Myocyte (in vitro differentiated cells): Measurements from ENCODE around the gene CEP164. TPM values are rescaled to one million over a fixed set of nuclear protein-coding genes. Genes with fewer than 3 reads are reported as not detected.

Source experiments
- DNase-seq: peaks from one replicate; pipeline ENCODE4 v3.0.0-alpha.2; 2012; ENCODE audit warnings: low read depth
- polyA plus RNA-seq: library from polyadenylated mRNA; unstranded; fragments of >200 nt; gene quantifications from one replicate; pipeline ENCODE4 v1.2.1, GENCODE V29; 2012; ENCODE audit warnings: missing spikeins
- total RNA-seq: library from RNA; depleted of rRNA; stranded (reverse); fragments of >200 nt; gene quantifications from 2 replicates; pipeline ENCODE4 v1.2.3, GENCODE V29; 2014

The CEP164 gene
- total RNA-seq: 20.8 and 30.9 TPM in 2 replicates
- polyA plus RNA-seq: 21.5 TPM

DNA sequence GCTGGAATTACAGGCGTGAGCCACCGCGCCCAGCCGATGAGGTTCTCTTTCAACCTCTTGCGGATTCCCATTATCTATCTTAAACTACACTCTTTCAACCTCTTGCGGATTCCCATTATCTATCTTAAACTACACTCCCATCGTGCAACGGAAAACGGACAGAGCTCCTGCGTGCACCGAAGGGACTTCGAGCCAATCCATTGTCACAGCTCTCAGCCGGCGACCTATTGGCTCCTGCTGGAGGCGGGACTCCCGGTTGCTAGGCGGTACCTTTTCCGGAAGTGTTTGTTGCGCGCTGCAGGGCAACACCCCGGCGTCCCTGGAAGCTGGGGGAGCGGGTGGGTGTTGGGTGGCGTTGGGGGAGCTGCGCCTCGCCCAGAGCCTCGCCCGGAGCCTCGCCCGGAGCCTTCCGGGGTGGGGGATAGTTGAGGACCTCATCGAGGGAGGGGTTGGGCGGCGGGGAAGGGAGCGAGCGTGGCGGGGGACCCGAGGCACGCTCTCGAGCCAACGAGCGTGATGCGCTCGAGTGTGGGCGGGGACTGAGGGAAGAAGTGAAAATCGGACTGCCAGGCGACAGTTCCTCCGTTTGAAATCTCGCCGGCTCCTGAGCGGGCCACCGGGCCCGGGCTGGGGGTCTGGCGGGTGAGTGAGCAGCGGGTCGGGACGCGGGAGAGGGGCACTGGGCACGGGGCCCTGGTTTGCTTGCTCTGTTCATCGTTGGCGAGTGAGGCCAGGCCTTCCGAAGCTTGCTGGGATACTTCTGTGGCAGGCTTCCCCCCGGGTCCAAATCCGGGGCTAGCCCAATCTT lies at the start of gene CEP164:
TSS of gene CEP164 (plus strand) at position 288 of the 808 bp plus-strand sequence. CDS start 10,733 bp downstream, outside the sequence.
- DNase-seq: peak; percentile 98

DNA sequence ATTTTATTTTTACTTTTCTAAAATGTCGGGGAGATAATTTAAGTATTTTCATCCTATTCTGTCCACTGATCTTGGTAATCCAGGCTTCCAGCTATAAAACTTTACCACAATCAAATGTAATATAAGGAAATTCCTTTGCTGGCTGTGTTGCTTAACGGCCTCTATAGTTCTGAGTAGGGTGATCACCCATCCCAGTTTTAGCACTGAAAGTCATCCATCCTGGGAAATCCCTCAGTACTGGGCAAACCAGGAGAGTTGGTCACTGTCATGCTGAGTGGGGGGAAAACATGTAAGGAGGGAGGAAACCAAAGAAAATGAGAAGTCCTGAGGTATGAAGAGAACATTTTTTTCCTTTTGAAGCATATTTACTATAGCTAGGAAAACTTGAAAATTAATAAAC lies 49.3 kb upstream of the CEP164 start:
- no peak for DNase-seq

DNA sequence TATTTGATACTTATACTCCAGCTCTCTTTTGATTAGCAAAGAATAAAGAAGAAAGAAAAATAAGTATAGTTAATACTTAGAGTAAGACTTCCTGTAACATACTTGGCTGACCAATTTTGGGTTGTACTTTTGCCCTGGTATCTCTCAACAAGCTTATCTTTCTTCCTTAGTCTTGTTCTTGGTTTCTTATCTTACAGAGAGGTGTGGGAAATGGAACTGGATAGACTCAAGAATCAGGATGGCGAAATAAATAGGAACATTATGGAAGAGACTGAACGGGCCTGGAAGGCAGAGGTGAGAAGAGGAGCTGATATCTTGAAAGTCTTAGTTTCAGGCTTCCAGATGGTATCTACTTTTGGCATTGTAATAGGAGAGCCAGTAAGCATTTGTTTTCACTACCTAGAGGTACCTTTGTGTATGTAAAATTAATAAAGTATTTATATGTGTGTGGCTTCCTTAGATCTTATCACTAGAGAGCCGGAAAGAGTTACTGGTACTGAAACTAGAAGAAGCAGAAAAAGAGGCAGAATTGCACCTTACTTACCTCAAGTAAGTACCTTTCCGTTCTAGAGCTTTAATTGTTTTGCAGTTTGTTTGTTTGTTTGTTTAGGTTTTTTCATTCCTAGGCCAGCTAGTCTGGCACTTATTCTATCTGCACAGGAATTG lies 47.8 kb upstream of the CEP164 start:
- no peak for DNase-seq

DNA sequence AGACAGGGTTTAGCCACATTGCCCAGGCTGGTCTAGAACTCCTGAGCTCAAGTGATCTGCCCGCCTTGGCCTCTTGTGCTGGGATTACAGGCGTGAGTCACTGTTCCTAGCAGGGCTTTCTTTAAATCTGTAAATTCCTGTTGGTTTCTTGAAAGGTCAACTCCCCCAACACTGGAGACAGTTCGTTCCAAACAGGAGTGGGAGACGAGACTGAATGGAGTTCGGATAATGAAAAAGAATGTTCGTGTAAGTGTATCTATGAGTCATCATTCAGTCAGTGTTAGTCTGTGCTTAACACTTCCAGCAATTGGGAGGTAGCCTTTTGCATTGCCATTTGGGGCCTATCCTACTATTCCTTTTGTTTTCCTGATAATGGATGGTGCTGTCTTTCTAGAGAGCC lies 46.5 kb upstream of the CEP164 start:
- DNase-seq: peak; percentile 76

DNA sequence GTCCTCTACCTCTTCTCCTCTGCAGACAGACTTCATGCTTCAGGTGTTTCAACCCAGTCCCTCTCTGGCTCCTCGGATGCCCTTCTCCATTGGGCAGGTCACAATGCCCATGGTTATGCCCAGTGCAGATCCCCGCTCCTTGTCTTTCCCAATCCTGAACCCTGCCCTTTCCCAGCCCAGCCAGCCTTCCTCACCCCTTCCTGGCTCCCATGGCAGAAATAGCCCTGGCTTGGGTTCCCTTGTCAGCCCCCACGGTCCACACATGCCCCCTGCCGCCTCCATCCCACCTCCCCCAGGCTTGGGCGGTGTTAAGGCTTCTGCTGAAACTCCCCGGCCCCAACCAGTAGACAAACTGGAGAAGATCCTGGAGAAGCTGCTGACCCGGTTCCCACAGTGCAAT lies 45.8 kb upstream of the CEP164 start:
- DNase-seq: no peak

DNA sequence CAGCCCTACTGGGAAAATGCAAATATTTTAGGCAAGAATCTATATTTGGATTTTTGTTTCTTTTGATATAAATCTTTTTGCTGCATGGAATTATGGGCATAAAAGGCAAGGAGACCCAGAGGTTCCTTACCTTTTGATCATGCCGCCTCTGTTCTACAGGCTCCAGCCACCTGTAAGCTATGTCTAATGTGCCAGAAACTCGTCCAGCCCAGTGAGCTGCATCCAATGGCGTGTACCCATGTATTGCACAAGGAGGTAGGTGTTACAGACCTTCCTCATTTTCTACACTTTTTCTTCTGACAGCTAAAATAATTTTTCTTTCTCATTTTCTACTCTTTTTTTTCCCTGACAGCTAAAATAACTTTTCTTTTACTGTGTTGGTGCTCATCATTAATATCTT lies 44.7 kb upstream of the CEP164 start:
- no peak for DNase-seq

DNA sequence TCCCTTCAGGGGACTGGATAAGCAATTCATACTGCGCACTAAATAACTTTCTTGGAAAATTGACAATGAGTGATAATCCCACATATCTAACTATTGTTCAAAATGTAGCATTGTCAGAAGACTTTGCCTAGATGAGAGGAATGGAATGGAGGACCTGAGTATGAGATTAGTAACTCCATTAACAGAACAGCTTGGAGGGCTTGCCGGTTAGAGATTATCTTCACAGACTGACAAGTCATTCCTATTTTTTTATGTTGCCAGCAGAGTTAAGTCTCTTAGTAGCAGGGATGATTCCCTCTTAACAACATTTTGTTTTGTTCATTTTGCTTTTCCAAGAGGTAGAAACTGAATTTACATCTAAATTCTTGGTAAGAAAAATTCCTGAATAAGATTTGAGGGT lies 43.6 kb upstream of the CEP164 start:
- DNase-seq: no peak

DNA sequence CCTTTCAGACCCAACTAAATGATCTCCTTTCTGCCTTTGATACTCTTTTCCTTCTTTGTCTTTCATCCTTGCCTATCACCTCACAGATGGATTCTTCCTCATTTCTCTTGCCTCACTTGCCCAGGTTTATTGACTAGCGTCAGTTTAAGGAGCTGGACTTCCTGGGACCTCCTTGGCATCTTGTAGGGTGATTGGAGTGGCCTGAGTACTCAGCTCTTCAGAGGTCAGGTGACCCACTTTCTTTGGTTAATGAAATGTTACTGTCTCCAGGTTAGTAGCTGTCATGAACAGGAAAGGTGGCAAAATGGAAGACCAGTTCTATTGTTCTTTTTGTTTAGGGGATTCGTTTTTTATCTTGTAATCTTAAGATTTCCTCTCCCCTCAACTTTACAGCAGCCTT lies 41.1 kb upstream of the CEP164 start:
- DNase-seq: no peak

DNA sequence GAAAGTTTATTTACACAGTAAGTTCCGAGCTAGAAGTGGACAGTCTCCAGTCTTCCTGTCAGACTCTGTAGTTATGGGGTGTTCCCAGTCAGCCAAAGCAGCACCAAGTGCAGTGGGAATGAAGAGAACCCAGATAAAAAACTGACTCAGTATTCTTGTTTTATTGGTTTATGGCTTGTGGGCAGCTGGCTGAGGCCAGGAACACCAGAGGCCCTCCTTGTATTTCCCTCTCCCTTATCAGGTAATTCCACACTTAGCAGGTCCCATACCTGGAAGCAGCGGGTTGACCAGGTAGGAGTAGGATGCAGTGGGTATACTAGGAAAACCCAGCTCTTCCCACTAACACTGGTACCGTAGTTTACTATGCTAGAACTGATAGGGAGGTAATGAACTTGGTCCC lies 40.0 kb upstream of the CEP164 start:
- DNase-seq: no peak

DNA sequence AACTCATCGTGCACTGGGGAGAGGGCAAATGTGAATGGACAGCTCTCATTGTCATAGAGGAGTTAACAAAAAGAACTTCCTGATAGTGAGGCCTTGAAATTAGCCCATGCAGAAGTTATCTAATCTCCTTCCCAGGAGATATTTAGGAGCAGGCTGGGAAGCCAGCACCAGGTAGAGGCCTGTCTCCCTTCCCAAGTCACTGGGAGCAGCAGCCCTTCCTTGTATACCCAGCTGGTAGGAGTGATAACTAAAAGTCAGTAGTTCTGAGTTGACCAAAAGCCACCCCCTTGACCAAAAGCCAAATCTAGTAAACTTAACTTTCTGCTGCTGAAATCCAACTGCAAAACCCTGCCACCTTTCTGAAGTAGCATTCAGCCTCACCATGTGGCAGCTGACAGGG lies 37.9 kb upstream of the CEP164 start:
- DNase-seq: no peak

DNA sequence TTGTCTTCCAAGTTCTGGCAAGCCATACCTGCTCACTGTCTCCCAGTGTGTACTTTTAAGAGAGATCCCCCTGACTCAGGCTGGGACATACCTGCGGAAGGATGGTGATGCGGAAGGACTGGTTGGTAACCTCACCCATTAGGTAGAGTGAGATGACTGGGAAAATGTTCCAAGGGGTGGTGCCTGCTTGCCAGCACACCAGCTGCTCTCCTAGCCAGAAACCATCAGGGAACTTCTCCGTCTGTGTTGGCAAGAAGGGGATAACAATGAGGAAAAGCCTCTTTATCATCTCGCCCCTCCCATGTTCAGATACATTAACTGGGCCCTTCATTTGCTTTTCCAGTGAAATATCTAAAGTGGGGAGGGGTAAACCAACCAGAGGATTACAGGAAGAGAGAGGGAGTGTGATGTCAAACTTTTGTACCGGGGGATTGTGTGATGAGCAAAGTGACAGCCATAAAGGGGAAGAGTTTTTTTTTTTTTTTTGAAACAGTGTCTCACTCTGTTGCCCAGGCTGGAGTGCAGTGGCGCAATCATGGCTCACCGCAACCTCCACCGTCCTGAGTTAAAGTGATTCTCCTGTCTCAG lies 36.8 kb upstream of the CEP164 start, which contains the start of gene BACE1-AS:
TSS of gene BACE1-AS (plus strand) at position 538 of the 588 bp plus-strand sequence.
- DNase-seq: no peak

DNA sequence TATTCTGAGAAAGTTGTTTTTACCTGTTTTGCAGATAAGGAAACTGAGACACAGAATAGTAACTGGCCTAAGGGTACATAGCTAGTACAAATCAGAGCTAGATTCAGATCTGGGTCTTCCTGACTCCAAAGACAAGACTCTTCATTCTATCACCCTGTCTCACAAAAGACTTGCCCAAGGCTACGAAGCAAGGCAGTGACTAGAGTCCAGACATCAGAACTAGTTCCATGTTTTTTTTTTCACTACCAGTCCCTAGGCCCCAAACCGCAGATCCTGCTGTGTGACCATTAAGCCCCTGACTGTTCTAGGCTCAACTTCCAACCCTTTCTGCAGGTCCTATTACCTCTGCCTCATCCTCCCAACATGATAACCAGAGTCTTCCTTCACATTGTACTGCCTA lies 35.0 kb upstream of the CEP164 start:
- DNase-seq: no peak

DNA sequence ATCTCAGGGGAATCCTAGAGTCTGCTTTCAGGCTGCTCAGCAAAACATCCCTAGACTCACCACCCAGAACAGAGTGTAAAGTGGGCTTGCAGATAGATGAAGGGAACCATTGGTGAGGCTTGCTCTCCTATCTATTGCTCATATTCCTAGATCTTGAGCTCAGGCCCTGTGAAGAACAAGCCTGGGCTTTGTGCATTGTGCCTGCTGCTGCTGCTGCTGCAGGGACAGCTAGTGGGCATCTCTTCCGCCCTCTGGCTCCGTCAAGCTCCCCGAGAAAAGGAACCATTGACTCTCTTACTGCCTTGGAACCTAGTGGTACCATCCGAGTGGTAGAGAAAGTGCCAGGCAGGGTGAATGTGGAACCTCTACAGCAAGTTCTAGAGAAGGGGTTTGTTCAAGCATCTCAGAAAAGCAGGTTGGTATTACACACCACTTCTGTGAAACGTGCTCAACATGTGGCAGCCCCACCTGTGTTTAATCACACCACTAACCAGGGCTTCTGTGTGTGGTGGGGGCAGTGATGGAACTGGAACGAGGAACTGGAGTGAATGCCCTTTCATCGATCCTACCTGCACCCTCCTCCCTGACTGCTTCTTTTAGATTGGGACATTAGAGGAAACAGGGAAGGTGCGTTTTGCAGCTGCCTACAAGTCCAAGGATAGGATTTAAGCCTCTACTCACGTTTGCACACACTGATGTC lies 32.1 kb upstream of the CEP164 start:
- DNase-seq: no peak

DNA sequence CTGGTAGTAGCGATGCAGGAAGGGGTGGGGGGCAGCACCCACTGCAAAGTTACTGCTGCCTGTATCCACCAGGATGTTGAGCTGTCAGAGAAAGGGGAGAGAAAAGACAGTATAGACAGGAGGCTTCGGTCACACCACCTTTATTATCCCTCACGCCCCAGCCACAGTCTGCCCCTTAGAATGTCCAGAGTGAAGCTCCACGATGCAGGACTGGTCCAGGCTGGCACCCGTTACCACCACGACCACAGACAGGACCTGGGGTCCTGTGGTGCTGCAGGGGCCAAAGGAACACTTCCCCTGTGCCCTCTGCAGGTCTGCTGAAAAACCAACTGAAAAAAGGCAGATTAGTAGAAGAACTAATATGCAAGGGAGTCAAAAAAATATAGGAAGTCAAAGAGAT lies 30.8 kb upstream of the CEP164 start:
- no peak for DNase-seq

DNA sequence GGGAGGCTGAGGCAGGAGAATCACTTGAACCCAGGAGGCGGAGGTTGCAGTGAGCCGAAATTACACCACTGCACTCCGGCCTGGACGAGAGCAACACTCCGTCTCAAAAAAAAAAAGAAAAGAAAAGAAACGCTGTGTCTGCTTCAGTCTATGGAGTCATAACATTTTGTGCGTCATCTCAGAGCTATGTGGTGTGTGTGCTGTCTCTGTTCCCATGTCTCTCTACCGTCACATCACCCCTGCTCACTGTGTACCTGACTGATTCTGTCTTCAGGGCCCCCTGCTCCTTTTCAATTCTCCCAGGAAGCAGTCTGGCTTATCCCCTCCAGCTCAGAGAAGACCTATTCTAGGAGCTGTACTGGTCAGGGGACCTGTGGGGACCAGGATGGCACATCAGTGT lies 29.5 kb upstream of the CEP164 start:
- DNase-seq: no peak

DNA sequence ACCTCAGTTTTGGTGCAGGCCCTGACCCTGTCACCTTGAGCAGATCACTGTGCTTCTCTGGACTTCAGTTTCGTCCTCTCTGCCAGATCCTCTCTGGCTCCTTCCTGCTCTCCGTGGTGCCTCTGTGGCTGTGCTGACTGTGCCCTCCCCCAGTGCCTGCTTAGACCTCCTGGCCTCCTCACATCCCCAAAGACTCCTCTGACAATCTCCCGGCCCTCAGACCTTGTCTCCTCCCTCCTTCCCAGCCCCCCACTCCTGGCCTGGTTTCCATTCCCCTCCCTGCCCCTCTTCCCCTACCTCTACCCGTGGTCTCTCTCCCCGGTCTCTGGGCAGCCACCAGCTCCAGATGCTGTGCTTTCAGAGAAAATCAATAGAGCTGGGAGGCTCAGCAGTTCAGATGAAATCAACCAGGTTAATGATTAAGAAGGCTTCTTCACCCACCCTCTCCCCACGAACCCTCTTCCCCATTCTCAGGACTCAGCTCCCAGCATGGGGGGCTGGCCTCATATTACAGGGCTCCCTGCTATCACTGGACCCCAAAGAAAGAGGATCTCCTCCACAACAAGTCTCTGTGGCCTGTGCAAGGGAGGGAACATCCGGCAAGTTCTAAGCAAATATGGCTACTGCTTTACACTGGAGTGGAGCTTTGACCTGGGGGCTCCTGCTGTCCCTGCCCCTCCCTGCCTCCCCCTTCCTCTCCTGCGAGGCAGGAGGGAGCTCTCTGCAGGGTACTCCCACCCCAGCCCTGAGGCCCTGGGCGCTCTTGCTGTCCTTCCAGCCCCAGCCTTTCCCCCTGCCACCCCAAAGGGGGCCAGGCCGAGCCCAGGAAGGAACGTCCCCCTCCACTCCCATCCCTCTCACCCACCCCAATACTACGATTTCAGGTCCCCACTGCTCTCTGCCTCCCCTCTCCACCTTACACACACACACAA lies 28.0 kb upstream of the CEP164 start:
- no peak for DNase-seq

DNA sequence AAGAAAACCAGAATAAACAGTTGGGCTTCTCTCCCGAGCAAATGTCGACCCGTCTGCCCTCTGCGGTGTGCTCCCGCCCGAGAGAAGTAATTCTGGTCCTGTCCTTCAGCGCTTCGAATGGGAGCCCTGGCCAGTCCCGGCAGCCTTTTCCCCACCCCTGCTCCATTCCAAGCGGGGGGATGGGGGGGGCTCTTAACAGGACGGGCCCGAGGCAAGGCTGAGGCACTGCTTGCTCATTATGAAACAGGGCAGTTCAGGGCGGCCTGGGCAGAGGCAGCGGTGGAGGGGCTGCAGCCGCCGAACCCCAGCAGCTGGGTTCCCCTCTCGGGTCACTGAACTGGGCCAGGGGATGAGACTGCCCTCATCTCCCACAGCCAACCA lies 27.4 kb upstream of the CEP164 start:
- peak; percentile 19 for DNase-seq

DNA sequence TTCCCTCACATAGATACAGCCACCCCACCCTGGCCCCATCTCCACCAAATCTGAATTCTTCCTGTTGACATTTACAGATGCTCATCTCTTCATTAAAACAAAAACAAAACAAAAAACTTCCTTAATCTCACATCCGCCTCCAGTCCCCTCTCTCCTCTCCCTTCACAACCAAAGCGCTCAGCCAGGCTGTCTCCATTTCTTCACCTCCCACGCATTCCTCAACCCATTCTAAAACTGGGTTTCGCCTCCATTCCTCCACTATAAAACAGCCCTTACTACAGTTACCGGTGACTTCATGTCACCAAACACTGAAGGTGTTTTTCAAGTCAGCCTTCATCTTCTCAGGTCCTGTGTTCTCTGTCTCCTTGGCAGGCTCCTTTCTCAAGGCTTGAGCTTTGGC lies 26.9 kb upstream of the CEP164 start:
- no peak for DNase-seq

DNA sequence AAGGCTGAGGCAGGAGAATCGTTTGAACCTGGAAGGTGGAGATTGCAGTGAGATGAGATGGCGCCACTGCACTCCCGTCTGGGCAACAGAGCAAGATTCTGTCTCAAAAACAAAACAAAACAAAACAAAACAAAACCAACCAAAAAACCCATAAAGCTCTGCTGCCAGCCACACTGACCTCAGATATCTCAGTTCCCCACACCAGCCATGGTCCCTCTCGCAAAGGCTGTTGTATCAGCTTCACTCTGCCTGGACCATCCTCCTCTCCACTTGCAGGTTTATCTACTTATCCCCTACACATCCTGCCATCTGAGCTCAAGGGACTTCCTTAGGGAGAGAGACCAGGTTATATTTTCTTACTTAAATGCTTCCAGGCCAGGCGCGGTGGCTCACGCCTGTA lies 25.4 kb upstream of the CEP164 start:
- DNase-seq: no peak

DNA sequence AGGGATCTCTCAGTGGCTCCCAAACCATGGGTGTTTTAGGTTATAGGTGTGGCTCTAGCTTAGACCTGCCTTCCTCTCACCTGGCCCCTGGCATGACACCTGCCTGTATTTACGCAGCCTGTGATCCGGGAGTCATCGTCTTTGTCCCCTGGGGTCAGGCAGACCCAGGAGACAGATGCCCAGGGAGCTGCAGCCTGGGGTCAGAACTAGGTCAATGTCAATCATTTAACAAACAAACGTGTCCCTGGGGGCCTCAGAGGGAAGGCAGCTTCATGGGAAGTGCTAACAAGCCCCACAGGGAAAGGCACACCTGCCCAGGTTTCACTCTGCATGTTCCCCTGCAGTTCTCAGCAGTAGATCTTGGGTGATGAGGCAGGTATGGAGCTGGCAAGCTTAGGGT lies 24.6 kb upstream of the CEP164 start:
- no peak for DNase-seq
